IMR-90 (cell line): ENCODE data around the gene ILDR2.

Experiments used
- CTCF ChIP-seq: conservative IDR thresholded peaks from 2 replicates; pipeline ENCODE4 v1.5.1; 2012; ENCODE audit warnings: mild to moderate bottlenecking, low read depth, low read length, improper control_type of control experiment
- MXI1 ChIP-seq: IDR thresholded peaks from 2 replicates; pipeline ENCODE4 v1.6.1; 2012; ENCODE audit warnings: low read depth, mild to moderate bottlenecking, low read length, moderate library complexity, borderline replicate concordance
- POLR2A ChIP-seq: IDR thresholded peaks from 2 replicates; pipeline ENCODE4 v1.6.1; 2012; ENCODE audit warnings: mild to moderate bottlenecking, low read depth, low read length
- RAD21 ChIP-seq: IDR thresholded peaks from 2 replicates; pipeline ENCODE4 v1.6.1; 2012; ENCODE audit warnings: low read length, improper control_type of control experiment
- SMC3 ChIP-seq: fragments of 150-350 bp; IDR thresholded peaks from 2 replicates; pipeline ENCODE4 v1.6.1; 2016; ENCODE audit warnings: low read depth, mild to moderate bottlenecking, antibody characterized with exemption, low read length, moderate library complexity

- TF ChIP-seq CTCF: no peak
- no peak for TF ChIP-seq SMC3
- no peak for TF ChIP-seq POLR2A
- no peak for TF ChIP-seq RAD21
- TF ChIP-seq MXI1: no peak
Observed at GRCh38 chr1:166978821-166979220, 3.5 kb upstream of the ILDR2 start.
